ENCODE data around the gene MIA3. TPM values are rescaled to one million over a fixed set of nuclear protein-coding genes. Genes with fewer than 3 reads are reported as not detected.
"Not testable (repeated sequence)": the region's sequence is repeated elsewhere in the genome, so short reads cannot be mapped to it uniquely, and the experiment has no call there.

MIA3 gene, protein sequence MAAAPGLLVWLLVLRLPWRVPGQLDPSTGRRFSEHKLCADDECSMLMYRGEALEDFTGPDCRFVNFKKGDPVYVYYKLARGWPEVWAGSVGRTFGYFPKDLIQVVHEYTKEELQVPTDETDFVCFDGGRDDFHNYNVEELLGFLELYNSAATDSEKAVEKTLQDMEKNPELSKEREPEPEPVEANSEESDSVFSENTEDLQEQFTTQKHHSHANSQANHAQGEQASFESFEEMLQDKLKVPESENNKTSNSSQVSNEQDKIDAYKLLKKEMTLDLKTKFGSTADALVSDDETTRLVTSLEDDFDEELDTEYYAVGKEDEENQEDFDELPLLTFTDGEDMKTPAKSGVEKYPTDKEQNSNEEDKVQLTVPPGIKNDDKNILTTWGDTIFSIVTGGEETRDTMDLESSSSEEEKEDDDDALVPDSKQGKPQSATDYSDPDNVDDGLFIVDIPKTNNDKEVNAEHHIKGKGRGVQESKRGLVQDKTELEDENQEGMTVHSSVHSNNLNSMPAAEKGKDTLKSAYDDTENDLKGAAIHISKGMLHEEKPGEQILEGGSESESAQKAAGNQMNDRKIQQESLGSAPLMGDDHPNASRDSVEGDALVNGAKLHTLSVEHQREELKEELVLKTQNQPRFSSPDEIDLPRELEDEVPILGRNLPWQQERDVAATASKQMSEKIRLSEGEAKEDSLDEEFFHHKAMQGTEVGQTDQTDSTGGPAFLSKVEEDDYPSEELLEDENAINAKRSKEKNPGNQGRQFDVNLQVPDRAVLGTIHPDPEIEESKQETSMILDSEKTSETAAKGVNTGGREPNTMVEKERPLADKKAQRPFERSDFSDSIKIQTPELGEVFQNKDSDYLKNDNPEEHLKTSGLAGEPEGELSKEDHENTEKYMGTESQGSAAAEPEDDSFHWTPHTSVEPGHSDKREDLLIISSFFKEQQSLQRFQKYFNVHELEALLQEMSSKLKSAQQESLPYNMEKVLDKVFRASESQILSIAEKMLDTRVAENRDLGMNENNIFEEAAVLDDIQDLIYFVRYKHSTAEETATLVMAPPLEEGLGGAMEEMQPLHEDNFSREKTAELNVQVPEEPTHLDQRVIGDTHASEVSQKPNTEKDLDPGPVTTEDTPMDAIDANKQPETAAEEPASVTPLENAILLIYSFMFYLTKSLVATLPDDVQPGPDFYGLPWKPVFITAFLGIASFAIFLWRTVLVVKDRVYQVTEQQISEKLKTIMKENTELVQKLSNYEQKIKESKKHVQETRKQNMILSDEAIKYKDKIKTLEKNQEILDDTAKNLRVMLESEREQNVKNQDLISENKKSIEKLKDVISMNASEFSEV (N-terminal part only)
- polyA plus RNA-seq (2012; ENCODE audit: insufficient read depth, insufficient read length) = 50.4 TPM

DNA sequence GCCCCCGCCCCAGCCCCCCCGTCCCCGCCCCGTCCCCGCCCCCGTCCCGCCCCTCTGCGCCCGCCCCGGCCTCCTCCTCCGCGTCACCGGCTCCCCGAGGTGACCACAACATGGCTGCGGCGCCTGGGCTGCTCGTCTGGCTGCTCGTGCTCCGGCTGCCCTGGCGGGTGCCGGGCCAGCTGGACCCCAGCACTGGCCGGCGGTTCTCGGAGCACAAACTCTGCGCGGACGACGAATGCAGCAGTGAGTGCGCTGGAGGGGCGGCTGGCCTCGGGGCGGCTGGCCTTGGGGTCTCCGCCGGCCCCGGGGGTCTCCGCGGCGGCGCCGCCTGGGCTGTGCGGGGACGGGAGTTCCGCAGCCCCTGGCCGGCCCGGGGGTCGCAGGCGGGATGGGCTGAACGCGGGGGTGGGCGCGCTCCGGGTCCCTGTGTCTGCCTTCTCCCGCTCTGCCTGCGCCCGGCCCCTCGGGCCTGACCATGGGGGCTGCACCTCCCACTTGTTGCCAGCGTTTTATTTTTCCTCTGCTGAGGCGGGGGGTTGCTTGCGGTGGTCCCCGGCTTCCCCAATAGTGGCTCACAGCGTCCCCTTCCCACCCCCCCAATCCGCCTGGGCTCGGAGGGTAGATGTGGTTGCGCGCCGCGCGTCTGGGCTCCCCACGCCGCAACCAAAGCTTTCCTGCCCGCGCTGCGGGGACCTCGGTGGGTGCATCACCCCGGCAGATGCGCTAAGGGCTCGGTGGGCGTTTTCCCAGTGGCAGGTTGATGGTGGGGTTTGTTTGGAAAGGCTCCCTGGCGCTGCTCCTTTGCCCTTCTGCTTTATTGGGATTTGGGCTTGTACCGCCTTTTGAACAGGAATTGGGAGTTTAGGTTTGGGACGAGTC lies at the start of gene MIA3:
Gene MIA3, plus strand, starts transcription at position 97 of the 879 bp plus-strand sequence. Its CDS starts 14 bp downstream, at position 111.
- peak; percentile 10 for DNase-seq (ENCODE audit: low read depth, low spot score)
- H3K4me3 ChIP-seq (ENCODE audit: low read length) = peak within 1 kb of the TSS; percentile 59

DNA sequence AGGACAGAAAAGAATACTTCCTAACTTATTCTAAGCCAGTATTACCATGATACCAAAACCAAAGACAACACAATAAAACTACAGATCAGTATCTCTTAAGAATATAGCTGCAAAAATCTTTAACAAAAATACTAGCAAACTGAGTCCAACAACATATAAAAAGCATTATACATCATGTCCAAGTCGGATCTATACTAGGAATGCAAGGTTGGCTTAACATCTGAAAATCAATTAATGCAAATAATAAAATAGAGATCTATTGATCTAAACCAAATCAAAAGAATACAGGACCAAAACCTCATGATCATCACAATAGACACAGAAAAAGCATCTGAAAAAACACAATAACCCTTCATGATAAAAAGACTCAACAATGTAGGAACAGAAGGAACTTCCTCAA lies 47.1 kb upstream of the MIA3 start:
- no peak overlapping the region for H3K4me3 ChIP-seq (ENCODE audit: low read length)

DNA sequence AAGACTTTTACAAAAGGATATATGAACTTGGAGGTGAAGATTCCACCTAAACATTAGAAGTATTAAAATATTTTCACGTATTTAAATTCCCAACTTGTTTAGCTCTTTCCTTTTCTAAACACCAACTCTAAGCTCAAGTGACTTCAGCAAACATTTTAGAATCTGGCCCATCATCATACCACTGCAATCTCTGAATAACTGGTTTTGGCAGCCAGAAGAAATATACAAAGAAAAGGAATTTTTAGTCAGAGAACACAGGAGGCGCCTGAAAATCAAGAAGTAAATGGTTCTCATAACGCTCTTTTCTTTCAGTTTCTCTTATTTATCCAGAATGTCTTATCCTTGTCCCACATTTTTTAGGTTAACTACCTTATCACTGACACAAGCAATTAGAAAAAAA lies 38.6 kb upstream of the MIA3 start:
- no peak overlapping the region for H3K4me3 ChIP-seq (ENCODE audit: low read length)
- no peak for DNase-seq (ENCODE audit: low read depth, low spot score)

More for the DNA sequence above, 47.1 kb upstream of the MIA3 start:
- DNase-seq (ENCODE audit: low read depth, low spot score) = no peak

DNA sequence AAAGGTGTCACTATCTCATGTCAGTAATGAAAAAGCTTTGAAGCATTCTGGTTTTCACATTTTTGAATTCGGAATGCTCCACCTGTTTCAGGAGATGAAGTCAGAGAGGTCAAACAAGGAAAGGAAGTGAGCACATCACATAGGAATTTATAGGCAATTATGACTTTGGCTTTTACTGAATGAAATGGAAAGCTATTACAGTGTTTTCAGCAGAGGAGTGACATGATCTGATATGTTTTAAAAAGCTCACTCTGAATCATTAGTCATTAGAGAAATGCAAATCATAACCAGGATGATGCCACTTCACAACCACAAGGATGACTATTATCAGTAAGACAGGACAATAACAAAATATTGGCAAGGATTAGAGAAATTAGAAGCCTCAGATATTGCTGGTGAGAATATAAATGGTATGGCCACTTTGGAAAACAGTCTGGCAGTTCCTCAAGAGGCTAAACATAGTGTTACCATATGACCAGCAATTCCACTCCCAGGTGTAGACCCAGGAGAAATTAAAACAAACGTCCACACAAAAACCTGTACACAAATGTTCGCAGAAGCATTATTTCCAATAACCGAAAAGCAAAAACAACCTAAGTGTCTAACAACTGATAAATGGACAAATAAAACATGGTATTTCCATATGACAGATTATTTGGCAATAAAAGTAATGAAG lies 35.7 kb upstream of the MIA3 start:
- H3K4me3 ChIP-seq (ENCODE audit: low read length) = no peak overlapping the region
- no peak for DNase-seq (ENCODE audit: low read depth, low spot score)

DNA sequence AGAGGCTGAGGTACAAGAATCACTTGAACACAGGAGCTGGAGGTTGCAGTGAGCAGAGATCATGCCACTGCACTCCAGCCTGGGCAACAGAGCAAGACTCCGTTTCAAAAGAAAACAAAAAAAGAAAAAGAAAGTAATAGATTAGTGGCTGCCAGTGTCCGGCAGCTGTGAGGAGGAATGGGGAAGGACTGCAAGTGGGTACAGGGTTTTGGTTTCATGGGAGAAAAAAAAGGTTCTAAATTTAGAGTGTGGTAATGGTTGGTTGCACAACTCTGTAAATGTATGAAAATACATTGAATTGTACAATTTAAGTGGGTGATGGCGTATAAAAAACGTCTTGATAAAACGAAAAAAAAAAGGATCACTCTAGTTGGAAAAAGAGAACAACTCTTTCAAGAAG lies 34.8 kb upstream of the MIA3 start:
- no peak overlapping the region for H3K4me3 ChIP-seq (ENCODE audit: low read length)
- DNase-seq (ENCODE audit: low read depth, low spot score) = no peak

DNA sequence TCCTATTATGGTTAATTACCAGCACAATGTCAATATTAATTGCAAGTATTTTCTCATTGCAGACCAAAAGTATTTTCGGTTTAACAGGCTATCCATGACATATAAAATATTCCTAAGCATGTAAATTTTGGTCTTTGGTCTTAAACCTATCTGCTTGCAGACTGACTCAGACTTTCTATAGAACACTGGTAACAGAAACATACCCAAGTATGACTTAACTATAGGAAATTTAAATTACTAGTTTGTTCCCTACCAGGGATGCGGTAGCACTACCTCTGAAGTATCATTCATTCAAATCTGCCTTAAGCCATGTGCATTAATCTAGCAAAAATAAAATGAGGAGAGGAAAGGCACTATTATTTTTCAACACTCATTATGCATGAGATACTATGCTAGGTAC lies 31.1 kb upstream of the MIA3 start:
- H3K4me3 ChIP-seq (ENCODE audit: low read length) = no peak overlapping the region

DNA sequence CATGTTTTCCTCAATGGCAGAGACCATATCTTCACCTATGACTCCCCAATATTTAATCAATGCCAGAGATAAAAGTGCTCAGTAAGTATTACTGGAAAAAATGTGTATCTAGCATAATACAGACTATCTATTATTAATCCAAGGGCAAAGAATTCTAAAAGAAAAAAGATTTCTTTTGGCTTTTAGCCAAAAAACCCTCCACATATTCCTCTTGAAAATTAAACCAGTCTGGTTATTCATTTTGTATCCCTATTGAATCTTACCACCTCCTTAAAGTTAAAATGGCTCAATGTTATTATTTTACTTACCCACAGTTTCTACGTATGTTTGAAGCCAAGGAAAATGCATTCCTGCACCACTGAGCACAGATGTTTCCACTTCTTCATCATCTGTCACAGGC lies 29.8 kb upstream of the MIA3 start:
- no peak overlapping the region for H3K4me3 ChIP-seq (ENCODE audit: low read length)

More for the DNA sequence above, 31.1 kb upstream of the MIA3 start:
- no peak for DNase-seq (ENCODE audit: low read depth, low spot score)

DNA sequence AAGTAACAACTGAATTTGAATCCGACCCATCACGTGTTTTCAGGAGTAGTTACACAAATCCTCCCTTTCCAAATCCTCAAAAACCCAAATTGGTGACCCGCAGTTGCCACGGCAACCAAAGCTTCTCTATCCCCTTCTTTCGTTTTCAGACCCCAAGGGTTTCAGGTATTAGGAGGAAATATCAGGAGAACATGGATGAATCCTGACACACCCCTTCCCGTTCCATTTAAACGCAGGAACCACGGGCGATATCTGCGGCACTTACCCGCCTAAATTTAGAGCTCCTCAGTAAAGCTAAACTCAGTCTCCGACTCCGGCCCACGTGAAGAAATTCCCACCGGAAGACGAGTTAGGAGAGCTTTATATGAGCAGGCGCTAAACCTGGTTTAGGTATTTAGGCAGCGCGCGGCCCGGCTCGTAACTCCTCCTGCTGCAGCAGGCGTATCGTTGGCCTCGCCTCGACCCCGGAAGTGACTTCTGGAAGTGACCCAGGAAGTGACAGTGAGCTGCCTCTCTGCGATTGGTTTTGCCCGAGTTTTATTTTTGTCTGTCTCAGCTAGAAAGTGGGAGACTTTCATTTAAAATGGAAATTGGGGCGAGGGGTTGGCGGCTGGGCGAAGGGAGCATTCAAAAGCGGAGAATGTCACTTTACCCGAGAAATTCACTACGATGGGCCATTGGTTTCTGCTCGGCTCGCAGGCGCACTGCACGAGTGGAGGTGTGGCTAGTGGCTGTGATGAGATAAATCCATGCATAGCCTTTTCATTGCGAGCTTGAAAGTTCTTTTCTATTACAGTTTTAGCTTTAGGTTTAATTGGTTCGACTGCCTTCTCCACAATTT lies 28.2 kb upstream of the MIA3 start, which contains the start of gene TAF1A:
Gene TAF1A, minus strand, starts transcription at position 472 of the 841 bp plus-strand sequence.
- peak within 1 kb of the TSS; percentile 90 for H3K4me3 ChIP-seq (ENCODE audit: low read length)
- peak; percentile 81 for DNase-seq (ENCODE audit: low read depth, low spot score)

More for the DNA sequence above, 29.8 kb upstream of the MIA3 start:
- DNase-seq (ENCODE audit: low read depth, low spot score) = no peak

DNA sequence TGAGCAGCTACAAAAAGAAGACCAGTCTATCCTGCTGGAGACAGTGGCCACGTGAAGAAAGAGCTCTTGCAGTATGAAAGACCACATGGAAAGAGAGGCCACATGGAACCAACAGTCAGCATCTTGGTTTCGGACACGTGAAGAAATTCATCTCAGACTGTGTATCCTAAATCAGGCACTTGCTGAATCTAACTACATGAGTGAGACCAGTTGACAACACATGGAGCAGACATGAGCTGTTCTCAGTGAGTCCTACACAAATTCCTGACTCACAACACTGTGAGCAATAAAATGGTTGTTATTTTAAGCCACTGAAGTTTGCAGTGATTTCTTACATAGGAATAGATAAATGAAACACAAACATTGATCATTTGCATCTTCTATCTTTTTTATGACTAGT lies 25.7 kb upstream of the MIA3 start:
- no peak overlapping the region for H3K4me3 ChIP-seq (ENCODE audit: low read length)

DNA sequence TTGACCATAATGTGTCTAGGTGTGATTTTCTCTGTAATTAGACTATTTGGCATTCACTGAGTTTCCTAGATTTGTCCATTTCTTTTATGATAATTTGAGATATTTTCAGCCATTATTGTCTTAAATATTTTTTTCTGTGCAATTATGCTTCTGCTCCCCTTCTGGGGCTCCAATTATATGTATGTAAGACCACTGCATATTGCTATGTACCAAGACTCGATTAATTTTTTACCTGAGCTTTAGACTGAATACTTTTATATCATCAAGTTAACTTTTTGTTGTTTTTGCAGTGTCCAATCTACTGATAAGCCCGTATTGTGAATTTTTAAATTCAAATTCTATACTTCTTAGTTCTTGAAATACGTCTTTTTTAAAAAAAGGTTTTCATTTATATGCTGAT lies 23.1 kb upstream of the MIA3 start:
- H3K4me3 ChIP-seq (ENCODE audit: low read length) = no peak overlapping the region
- DNase-seq (ENCODE audit: low read depth, low spot score) = no peak

More for the DNA sequence above, 25.7 kb upstream of the MIA3 start:
- DNase-seq (ENCODE audit: low read depth, low spot score) = no peak

DNA sequence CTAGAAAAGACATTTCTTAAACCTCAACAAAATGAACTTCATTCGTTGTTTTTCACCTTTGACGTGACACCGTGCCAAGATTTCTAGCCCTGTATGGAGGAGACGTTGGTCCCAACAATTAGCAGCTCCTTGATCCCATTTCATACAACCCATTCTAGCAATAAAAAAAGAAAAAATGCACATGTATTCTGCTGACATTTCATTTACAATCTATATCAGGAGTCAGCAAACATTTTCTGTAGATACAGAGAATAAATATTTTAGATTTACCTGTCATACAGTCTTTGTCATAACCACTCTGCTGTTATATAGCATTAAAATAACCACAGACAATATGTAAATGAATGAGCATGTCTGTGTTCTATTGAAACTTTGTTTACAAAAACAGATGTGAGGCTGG lies 21.2 kb upstream of the MIA3 start:
- H3K4me3 ChIP-seq (ENCODE audit: low read length) = no peak overlapping the region

DNA sequence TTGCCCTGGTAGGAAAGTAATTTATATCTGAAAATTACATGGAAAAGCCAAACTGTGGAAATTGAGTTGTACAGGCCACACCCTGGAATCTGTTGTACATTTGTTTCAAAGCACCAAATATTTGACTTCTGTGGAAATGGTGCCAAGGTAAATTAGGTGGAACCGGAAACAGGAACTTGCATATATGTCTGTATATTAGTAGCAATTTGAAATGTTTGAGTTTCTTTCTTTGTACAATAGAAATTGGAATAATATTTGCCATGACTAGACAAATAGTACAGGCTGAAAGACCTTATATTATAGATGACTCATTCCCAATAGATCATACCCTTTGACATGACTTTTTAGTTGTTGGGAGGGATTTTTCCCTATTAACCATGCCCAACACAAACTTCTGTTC lies 17.6 kb upstream of the MIA3 start:
- H3K4me3 ChIP-seq (ENCODE audit: low read length) = no peak overlapping the region
- no peak for DNase-seq (ENCODE audit: low read depth, low spot score)

More for the DNA sequence above, 21.2 kb upstream of the MIA3 start:
- DNase-seq (ENCODE audit: low read depth, low spot score) = no peak

DNA sequence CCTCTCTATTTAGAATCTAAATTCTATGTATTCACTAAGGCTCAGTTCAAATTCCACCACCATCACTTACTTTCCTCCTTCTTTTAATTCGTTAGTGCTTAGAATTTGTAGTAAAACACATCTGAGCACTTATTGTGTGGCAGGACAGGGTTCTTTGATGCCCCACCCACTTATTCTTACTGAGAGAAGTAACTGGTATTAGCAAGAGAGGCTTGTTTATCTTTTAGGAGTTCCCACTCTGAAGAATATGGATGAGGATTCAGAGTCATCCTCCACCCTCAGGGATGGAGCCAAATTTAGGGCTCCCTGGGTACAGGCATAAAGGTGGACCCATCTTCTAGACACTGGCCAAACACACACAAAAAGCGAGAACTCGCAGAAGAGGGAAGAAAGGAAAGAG lies 16.6 kb upstream of the MIA3 start:
- no peak overlapping the region for H3K4me3 ChIP-seq (ENCODE audit: low read length)
- no peak for DNase-seq (ENCODE audit: low read depth, low spot score)

DNA sequence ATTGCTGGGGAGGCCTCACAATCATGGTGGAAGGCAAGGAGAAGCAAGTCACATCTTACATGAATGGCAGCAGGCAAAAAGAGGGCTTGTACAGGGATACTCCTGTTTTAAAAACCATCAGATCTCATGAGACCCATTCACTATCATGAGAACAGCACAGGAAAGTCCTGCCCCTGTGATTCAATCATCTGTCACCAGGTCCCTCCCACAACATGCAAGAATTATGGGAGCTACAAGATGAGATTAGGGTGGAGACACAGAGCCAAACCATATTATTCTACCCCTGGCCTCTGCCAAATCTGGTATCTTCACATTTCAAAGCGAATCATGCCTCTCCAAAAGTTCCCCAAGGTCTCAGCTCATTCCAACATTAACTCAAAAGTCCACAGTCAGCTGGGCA lies 11.1 kb upstream of the MIA3 start:
- H3K4me3 ChIP-seq (ENCODE audit: low read length) = no peak overlapping the region
- DNase-seq (ENCODE audit: low read depth, low spot score) = no peak

DNA sequence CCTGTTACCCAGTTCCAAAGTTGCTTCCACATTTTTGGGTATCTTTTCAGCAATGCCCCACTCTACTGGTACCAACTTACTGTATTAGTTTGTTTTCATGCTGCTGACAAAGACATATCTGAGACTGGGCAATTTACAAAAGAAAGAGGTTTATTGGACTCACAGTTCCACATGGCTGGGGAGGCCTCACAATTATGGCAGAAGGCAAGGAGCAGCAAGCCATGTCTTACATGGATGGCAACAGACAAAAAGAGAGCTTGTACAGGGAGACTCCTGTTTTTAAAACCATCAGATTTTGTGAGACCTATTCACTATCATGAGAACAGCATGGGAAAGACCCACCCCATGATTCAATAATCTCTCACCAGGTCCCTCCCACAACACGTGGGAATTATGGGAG lies 8.8 kb upstream of the MIA3 start:
- H3K4me3 ChIP-seq (ENCODE audit: low read length); DNase-seq (ENCODE audit: low read depth, low spot score): not testable (repeated sequence)

DNA sequence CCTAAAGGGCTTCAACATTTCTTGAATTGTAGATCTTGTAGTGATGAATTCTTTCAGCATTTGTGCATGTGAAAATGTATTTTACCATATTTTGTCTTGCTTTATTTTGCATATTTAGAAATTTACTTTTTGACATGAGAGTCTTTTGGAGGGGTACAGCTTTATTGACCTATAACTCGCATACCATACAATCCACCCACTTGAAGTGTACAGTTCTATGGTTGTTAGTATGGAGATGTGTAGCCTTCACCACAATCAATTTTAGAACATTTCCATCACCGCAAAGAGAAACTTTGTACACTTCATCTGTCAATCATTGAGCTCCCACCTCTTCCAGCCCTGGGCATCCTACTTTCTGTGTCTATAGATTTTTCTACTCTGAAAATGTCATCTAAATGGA lies 7.2 kb upstream of the MIA3 start:
- no peak for DNase-seq (ENCODE audit: low read depth, low spot score)

DNA sequence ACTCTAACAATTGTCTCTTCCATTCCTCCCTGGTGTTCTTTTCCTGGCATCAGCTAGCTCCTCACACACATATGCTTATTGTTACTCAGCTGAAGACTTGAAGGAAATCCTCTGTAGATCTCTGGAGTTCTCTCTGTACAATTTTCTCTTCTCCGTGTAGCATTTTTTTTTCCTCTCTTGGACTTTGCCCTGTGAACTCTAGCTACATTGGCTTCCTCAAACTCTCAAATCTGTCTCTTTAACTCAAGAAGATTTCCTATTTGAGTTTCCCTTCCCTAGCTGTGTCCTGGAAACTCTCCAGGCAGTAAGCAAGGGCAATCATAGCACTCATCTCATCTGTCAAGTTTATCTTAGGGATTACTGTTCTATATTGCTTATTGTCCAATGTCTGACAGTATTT lies 4.3 kb upstream of the MIA3 start:
- DNase-seq (ENCODE audit: low read depth, low spot score) = no peak

More for the DNA sequence above, 7.2 kb upstream of the MIA3 start:
- no peak overlapping the region for H3K4me3 ChIP-seq (ENCODE audit: low read length)

More for the DNA sequence above, 4.3 kb upstream of the MIA3 start:
- no peak overlapping the region for H3K4me3 ChIP-seq (ENCODE audit: low read length)
